ENCODE data around the gene DLX1.

GRCh38 chr2:172091000-172091641, 5.8 kb downstream of the DLX1 start:
- TF ChIP-seq POLR2A (IDR thresholded peaks at IDR 0.05) (no peak), CTCF (IDR thresholded peaks at IDR 0.05) (no peak)

Measured in stomach (tissue), 4 donors.